Muscle of leg (tissue), 11 donors: ENCODE measurements around the gene SLC4A11. TPM values are rescaled to one million over a fixed set of nuclear protein-coding genes. Genes with fewer than 3 reads are reported as not detected.

Source experiments
- DNase-seq: peaks from one replicate; pipeline ENCODE4 v3.0.0; 2013
- H3K27ac ChIP-seq: one replicate; pipeline ENCODE4 v1.5.1; 2013; ENCODE audit warnings: mild to moderate bottlenecking, low read length, control low read depth
- H3K27me3 ChIP-seq: one replicate; pipeline ENCODE4 v1.6.1; 2013; ENCODE audit warnings: low read length; ENCODE audit not compliant: control insufficient read depth, insufficient read depth
- H3K36me3 ChIP-seq: one replicate; pipeline ENCODE4 v1.6.1; 2013; ENCODE audit warnings: low read length; ENCODE audit not compliant: control insufficient read depth, insufficient read depth
- H3K4me1 ChIP-seq: one replicate; pipeline ENCODE4 v1.6.1; 2013; ENCODE audit warnings: low read length; ENCODE audit not compliant: control insufficient read depth, insufficient read depth
- H3K4me3 ChIP-seq: one replicate; pipeline ENCODE4 v1.5.1; 2013; ENCODE audit warnings: low read length, control low read depth
- H3K9me3 ChIP-seq: replicated peaks from 2 replicates; pipeline ENCODE4 v1.6.1; 2013; ENCODE audit warnings: low read depth, low read length; ENCODE audit not compliant: control insufficient read depth
- WGBS: methylation state at CpG from one replicate; pipeline ENCODE4 v1.1.5; 2013; ENCODE audit warnings: missing lambda C conversion rate; ENCODE audit not compliant: insufficient coverage; 5-methylcytosine and 5-hydroxymethylcytosine counted together
- polyA plus RNA-seq, 8 donors: library from polyadenylated mRNA; unstranded; fragments of 120-200 nt; gene quantifications; one replicate each; pipeline versions ENCODE4 v1.2.1 to v1.2.3, GENCODE V29; 2013; ENCODE audit warnings: inconsistent platforms in 1 of 8, low replicate concordance in 1 of 8; ENCODE audit not compliant: insufficient read length in 8 of 8, insufficient read depth in 1 of 8
- total RNA-seq: library from RNA; stranded (reverse); fragments of 120-200 nt; gene quantifications from one replicate; pipeline ENCODE4 v1.2.4, GENCODE V29; 2013

SLC4A11 gene
- total and polyA plus RNA-seq, 9 donors, result 0.35 to 1.7 (median 0.65) TPM

DNA sequence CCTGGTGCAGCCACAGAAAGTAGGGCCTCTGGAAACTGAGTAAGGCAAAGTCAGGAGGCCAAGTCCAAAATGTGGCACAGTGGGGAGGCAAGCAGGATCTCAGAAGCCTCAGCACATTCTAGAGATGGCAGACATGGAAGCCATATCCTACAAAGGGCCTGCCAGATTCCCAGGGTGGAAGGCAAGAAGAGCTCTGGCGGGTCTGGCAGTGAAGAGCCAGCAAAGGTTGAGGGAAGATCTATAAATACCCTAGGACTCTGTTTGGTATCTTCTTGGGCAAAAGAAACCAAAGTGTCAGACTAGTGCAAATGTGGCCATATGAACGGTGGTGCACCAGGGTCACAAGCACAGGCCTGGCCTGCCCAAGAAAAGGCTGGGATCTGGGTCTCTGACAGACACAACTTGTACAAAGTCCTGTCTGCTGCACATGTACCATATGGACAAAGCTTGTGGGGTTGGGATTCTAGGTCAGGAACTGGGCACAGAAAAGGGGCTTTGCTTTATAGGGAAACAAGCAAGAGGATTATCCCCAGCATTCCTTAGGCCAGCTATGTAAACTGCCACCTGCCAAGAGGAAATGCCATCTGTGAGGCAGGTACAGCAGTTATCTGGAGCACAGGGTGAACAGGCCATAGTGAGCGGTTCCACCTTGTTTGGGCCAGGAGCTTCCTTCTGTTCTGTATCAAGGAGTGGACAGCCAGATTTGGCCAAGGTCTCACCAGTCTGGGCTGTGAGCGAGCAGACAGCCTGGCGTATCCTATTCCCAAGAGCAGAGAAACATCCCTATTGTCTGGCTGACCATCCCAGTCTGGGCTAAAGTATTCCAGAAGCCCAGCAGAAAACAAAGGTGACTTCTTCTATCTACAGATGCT, 36.3 kb upstream of the SLC4A11 start:
- H3K27ac ChIP-seq, result no peak overlapping the region
- WGBS, result 85% methylated on average over 4 of the region's 5 CpGs
- no peak overlapping the region for H3K4me3 ChIP-seq
- no peak for DNase-seq
- H3K36me3 ChIP-seq, result peaks cover 72% of the 10 kb centered on the region
- H3K4me1 ChIP-seq, result peaks cover 2% of the 10 kb centered on the region
- H3K9me3 ChIP-seq, result no peaks in the 10 kb centered on the region
- no peaks in the 10 kb centered on the region for H3K27me3 ChIP-seq

DNA sequence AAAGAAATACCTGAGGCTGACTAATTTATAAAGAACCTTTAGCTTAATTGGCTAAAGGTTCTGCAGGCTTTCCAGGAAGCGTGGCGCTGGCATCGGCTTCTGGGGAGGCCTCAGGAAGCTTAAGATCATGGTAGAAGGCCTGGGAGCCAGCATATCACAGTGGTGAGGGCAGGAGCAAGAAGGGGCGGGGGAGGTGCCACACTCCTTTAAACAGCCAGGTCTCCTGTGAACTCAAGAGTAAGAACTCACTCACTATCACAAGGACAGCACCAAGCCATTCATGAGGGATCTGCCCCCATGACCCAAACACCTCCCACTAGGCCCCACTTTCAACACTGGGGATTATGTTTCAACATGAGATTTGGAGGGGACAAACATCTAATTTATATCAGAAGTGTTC, 34.4 kb upstream of the SLC4A11 start:
- H3K27me3 ChIP-seq, result no peaks in the 10 kb centered on the region
- H3K27ac ChIP-seq, result no peak overlapping the region
- H3K4me1 ChIP-seq, result peaks cover 2% of the 10 kb centered on the region
- DNase-seq, result no peak
- peaks cover 64% of the 10 kb centered on the region for H3K36me3 ChIP-seq
- 100% methylated on average over 1 of the region's 4 CpGs for WGBS
- no peak overlapping the region for H3K4me3 ChIP-seq
- no peaks in the 10 kb centered on the region for H3K9me3 ChIP-seq

DNA sequence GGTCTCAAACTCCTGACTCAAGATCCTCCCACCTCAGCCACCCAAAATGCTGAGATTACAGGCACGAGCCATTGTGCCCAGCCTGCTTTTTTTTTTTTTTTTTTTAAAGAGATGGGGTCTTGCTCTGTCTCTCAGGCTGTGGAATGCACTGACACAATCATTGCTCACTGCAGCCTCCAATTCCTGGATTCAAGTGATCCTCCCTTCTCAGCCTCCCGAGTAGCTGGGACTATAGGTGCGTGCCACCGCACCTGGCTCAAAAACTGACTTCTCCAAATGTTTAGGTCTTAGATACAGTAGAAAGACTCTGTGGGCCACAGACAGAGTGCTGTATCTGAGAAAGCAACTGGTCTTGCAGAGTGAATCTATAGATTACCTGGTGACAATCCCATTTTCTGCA, 31.1 kb upstream of the SLC4A11 start:
- no peaks in the 10 kb centered on the region for H3K9me3 ChIP-seq
- H3K4me3 ChIP-seq, result no peak overlapping the region
- no peaks in the 10 kb centered on the region for H3K27me3 ChIP-seq
- 100% methylated on average over 1 of the region's 4 CpGs for WGBS
- no peak for DNase-seq
- H3K27ac ChIP-seq, result no peak overlapping the region
- no peaks in the 10 kb centered on the region for H3K4me1 ChIP-seq
- peaks cover 43% of the 10 kb centered on the region for H3K36me3 ChIP-seq

DNA sequence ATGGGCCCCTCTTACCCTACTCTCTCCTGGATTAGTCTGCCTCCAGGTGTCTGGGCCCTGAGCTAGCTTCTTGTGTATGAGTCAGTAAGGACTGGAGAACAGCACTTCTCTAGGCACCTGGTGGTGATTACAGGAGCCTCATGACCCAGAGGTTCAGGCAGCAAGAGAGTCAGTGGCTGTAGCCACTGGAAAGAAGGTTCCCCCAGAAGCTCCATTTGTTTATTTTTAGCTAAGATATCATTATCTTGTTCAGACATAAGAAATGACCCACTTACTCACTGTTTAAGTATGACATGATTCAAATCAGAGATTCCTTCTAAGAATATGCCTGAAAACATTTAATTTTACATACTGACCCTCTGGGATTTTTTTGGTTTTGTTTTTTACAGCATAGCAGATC, 23.6 kb upstream of the SLC4A11 start:
- Histone ChIP-seq H3K9me3 (no peaks in the 10 kb centered on the region), H3K36me3 (peaks cover 40% of the 10 kb centered on the region), H3K4me3 (no peak overlapping the region), H3K27me3 (no peaks in the 10 kb centered on the region), H3K27ac (no peak overlapping the region), H3K4me1 (no peaks in the 10 kb centered on the region)
- no peak for DNase-seq

DNA sequence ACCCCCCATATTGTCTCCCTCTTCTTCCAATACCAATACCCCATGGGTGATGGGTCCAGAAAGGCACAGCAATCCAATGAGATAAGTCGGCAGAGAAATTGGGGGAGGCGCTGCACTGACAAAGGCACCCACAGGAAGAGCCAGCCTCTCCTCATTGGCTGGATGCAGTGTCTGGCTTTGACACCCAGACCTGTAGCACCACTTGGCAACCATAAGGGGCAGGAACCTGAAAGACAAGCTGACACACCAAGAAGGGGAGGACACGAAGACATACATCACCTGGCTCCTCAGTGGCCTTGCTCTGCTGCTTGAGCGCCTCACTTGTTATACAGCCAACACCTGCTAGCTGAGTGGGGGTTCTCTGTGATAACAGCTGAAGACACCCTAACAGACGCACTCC, 19.4 kb upstream of the SLC4A11 start:
- no peak for DNase-seq
- H3K4me3 ChIP-seq, result no peak overlapping the region
- H3K36me3 ChIP-seq, result peaks cover 54% of the 10 kb centered on the region
- 100% methylated on average over 1 of the region's 5 CpGs for WGBS
- no peaks in the 10 kb centered on the region for H3K4me1 ChIP-seq
- H3K27me3 ChIP-seq, result no peaks in the 10 kb centered on the region
- H3K27ac ChIP-seq, result no peak overlapping the region
- H3K9me3 ChIP-seq, result no peaks in the 10 kb centered on the region

DNA sequence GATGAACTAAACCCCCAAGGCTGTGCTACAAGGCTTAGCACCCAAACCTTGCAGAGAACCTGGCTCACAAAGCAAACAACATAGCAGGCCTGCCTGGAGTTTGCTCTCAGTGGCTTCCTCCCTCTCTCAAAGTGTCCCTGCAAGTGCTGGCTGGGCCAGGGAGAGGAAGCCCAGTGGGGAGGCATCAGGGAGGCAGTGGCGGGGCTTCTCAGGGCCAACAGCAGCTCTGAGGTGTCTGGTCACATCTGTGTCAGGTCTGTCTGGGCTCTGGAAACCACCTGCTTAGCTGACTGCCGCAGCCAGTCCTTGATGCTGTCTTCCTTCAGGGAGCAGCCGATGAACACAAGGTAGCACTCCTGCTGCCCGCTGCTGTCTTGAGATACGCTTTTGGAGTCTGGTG, 16.7 kb upstream of the SLC4A11 start:
- Histone ChIP-seq H3K27me3 (peaks cover 2% of the 10 kb centered on the region), H3K4me3 (no peak overlapping the region), H3K9me3 (no peaks in the 10 kb centered on the region), H3K36me3 (peaks cover 72% of the 10 kb centered on the region), H3K27ac (no peak overlapping the region), H3K4me1 (no peaks in the 10 kb centered on the region)
- 86% methylated on average over 2 of the region's 5 CpGs for WGBS
- no peak for DNase-seq

DNA sequence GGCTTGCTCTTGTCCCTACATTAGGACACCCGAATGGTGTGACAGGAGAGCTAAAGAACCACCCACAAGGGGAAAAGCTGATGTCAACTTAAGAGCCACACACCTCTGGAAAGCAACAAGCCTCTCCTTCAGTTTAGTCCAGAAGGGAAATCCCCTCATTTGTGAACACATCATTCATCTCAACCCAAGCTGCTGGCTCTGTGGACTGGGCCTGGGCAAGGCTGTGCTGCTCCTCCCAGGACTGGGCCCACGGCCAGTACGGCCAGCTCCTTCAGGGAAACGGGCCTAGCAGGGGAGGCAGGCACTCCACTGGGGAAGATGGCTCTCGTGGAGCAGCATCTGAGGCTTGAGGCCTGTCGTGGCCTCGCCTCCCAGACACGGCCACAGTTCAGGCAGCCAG, 12.8 kb upstream of the SLC4A11 start:
- peaks cover 33% of the 10 kb centered on the region for H3K27me3 ChIP-seq
- no peak for DNase-seq
- no peak overlapping the region for H3K4me3 ChIP-seq
- WGBS, result 68% methylated on average over 8 of the region's 8 CpGs
- H3K36me3 ChIP-seq, result peaks cover 54% of the 10 kb centered on the region
- peaks cover 13% of the 10 kb centered on the region for H3K4me1 ChIP-seq
- no peaks in the 10 kb centered on the region for H3K9me3 ChIP-seq
- H3K27ac ChIP-seq, result no peak overlapping the region

DNA sequence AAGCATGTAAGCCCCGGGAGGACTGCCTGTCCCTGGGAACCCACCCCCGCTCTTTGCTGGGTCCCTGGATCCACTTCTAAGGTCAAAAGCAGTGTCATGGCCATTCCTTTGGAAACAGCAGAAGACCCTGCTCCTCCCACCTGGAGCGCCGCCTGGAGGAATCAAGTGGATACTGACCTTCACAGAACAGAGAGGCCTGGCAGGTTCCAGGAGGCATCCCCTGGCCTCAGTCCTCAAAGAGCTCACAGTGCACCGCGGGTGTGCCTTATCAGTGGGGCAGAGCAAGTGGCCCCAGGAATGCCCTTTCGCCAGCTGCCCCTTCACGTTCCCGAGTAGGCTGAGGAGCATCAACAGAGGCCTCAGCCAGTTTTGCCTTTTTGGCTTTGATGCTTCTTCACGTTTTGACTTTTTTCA, 11.1 kb upstream of the SLC4A11 start:
- Histone ChIP-seq H3K4me1 (peaks cover 13% of the 10 kb centered on the region), H3K9me3 (no peaks in the 10 kb centered on the region), H3K27me3 (peaks cover 38% of the 10 kb centered on the region), H3K36me3 (peaks cover 40% of the 10 kb centered on the region), H3K4me3 (no peak overlapping the region), H3K27ac (no peak overlapping the region)
- 43% methylated on average over 9 of the region's 10 CpGs for WGBS
- no peak for DNase-seq

DNA sequence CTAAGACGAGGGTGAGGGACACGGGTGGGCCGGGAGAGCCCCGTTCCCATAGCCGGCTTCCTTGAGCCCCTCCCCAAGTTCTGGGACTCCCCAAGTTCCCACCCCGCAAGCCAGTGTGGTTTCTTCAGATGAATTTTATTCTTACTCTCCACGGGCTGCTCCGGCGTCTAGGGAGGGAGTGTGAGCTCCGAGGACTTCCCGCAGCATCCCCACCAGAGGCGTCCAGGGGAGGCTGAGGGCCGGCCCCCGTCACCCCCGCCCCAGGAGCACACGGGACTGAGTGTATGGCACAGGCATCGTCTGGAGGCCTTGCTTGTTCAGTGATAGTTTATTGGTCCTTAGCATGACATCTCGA, 10.0 kb upstream of the SLC4A11 start:
- Histone ChIP-seq H3K27me3 (peaks cover 49% of the 10 kb centered on the region), H3K4me3 (no peak overlapping the region)

DNA sequence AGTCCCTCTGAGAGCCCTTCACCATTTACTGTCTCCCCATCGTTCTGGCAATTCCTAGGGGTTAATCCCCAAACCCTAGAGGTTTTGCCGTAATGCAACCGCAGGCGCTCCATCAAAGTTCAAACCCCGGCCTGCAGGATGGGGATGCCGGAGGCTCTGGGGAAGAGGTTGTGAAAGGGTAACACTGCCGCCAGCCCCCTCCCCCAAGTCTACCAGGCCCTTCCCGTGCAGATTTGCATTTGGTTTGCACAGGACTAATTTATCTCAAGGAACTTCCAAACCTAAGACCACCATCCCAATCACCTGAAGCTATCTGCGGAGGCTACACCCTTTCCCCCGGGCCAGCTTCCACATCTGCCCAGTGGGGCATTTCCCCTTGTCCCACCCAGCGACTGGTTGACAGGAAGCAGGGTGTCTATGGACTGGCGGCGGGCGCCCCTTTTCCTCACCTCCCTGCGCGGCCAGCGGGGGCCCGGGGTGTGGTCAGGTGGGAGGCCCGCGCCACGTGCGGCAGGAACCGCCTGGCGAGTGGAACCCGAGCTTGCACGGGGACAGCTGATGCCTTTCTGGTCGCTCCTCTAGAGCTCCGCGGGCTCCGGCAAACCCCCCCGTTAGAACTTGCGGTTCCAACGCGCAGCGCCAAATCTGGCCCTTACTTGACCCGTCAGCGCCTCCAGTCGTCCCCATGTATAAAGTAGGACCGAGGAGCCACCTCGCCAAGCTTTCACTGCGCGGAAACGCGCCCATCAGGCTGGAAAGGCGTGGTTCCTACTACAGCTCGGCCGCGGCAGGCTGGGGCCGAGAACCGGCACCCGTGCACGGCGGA, 9.4 kb upstream of the SLC4A11 start:
- H3K9me3 ChIP-seq, result no peaks in the 10 kb centered on the region
- WGBS, result 2% methylated on average over 42 of the region's 53 CpGs

More for the DNA sequence above, 10.0 kb upstream of the SLC4A11 start:
- H3K36me3 ChIP-seq, result peaks cover 32% of the 10 kb centered on the region
- WGBS, result no CpG with 5 or more reads among the region's 18 CpGs
- no peaks in the 10 kb centered on the region for H3K9me3 ChIP-seq
- peaks cover 13% of the 10 kb centered on the region for H3K4me1 ChIP-seq
- no peak for DNase-seq
- H3K27ac ChIP-seq, result no peak overlapping the region

More for the DNA sequence above, 9.4 kb upstream of the SLC4A11 start:
- H3K4me1 ChIP-seq, result peaks cover 13% of the 10 kb centered on the region
- no peak overlapping the region for H3K4me3 ChIP-seq
- H3K27ac ChIP-seq, result no peak overlapping the region
- DNase-seq, result peak; percentile 60
- peaks cover 27% of the 10 kb centered on the region for H3K36me3 ChIP-seq
- peaks cover 55% of the 10 kb centered on the region for H3K27me3 ChIP-seq
